GM21737 (cell line): ENCODE data around the gene VEGFA.

Experiments
- ATAC-seq: cut with Tn5 transposase; IDR thresholded peaks from one replicate; pipeline ENCODE4 v1.9.1; 2021; ENCODE audit warnings: mild to moderate bottlenecking, moderate library complexity; ENCODE audit not compliant: unreplicated experiment

Gene VEGFA

GRCh38 chr6:43738877-43739641 lies 31.0 kb upstream of the VEGFA start:
- no peak for ATAC-seq

GRCh38 chr6:43739642-43740091 lies 30.3 kb upstream of the VEGFA start:
- ATAC-seq, result no peak

GRCh38 chr6:43740321-43740960 lies 29.6 kb upstream of the VEGFA start:
- no peak for ATAC-seq

- ATAC-seq, result no peak
Observed at GRCh38 chr6:43740961-43741764, 28.8 kb upstream of the VEGFA start.

- ATAC-seq, result no peak
Observed at GRCh38 chr6:43741829-43742228, 28.2 kb upstream of the VEGFA start.

- ATAC-seq, result no peak
Observed at GRCh38 chr6:43742285-43742684, 27.7 kb upstream of the VEGFA start.

- ATAC-seq, result no peak
Observed at GRCh38 chr6:43742931-43743632, 26.9 kb upstream of the VEGFA start.

GRCh38 chr6:43743682-43744381 lies 26.2 kb upstream of the VEGFA start:
- no peak for ATAC-seq

GRCh38 chr6:43744491-43744890 lies 25.5 kb upstream of the VEGFA start:
- no peak for ATAC-seq

GRCh38 chr6:43744931-43745727 lies 24.9 kb upstream of the VEGFA start:
- ATAC-seq, result no peak

- ATAC-seq, result no peak
Observed at GRCh38 chr6:43746071-43746470, 23.9 kb upstream of the VEGFA start.

- no peak for ATAC-seq
Observed at GRCh38 chr6:43746613-43747102, 23.4 kb upstream of the VEGFA start.

- no peak for ATAC-seq
Observed at GRCh38 chr6:43747784-43748183, 22.2 kb upstream of the VEGFA start.

- no peak for ATAC-seq
Observed at GRCh38 chr6:43748765-43749164, 21.2 kb upstream of the VEGFA start.

GRCh38 chr6:43749461-43749860 lies 20.6 kb upstream of the VEGFA start:
- no peak for ATAC-seq

- no peak for ATAC-seq
Observed at GRCh38 chr6:43750622-43751021, 19.4 kb upstream of the VEGFA start.

- no peak for ATAC-seq
Observed at GRCh38 chr6:43753570-43754183, 16.3 kb upstream of the VEGFA start.

GRCh38 chr6:43757966-43758616 lies 11.9 kb upstream of the VEGFA start:
- ATAC-seq, result no peak
